ENCODE measurements around the gene WWOX. TPM values are rescaled to one million over a fixed set of nuclear protein-coding genes. Genes with fewer than 3 reads are reported as not detected.

Gene WWOX
- polyA plus RNA-seq, 1 donor (not counting 4 experiments of a cell fraction or from before 2014, with no cell fraction given) = 5.1 TPM

DNA sequence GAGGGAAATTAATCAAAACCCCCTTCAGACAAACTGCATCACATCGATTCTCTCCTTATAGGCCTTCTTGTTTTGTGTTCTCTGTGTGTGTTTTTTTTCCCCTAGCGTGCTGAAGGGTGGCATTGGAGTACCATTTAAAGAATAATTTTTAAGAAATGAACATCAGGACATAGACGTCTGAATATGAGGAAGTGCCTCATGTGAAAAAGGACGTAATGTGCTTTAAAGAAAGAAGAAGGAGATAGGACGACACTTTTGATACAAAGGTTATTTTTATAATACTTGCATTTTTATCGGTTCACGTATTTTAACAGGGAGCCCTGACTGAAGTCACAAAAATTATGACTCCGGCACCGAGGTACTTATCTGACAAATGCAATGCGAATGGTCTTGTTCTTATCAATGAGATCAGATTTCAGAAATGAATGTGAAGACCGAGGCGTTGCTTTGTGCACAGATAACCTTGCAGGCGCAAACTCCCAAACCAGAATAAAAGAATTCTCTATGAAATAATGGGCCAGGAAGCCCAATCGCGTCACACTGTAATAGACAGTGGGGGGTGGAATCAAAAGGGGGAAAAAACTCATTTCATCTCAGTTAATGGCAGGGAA lies 894.8 kb downstream of the WWOX start:
- Histone ChIP-seq H2AFZ (ENCODE audit: control insufficient read depth, low read length) (no peak overlapping the region), H3K36me3 (ENCODE audit: control insufficient read depth in 2 of 2, extremely low read depth in 1 of 2, insufficient read depth in 2 of 2, low read length in 2 of 2) (no peaks in the 10 kb centered on the region), H3K27ac (ENCODE audit: control insufficient read depth, insufficient read depth, low read length) (no peak overlapping the region), H3K9ac (ENCODE audit: control insufficient read depth, extremely low read depth, insufficient read depth, low read length) (no peak overlapping the region), H4K20me1 (ENCODE audit: control insufficient read depth, extremely low read depth, insufficient read depth, low read length) (no peaks in the 10 kb centered on the region), H3K79me2 (ENCODE audit: control insufficient read depth, insufficient read depth, low read length) (no peaks in the 10 kb centered on the region), H3K4me3 (ENCODE audit: control insufficient read depth in 2 of 3, extremely low read depth in 1 of 3, insufficient read depth in 2 of 3, low read depth in 1 of 3, low read length in 3 of 3) (no peak overlapping the region), H3K27me3 (ENCODE audit: control insufficient read depth, extremely low read depth, insufficient read depth, low read length) (no peaks in the 10 kb centered on the region), H3K4me1 (ENCODE audit: control insufficient read depth, extremely low read depth, insufficient read depth, low read length) (no peaks in the 10 kb centered on the region), H3K9me1 (ENCODE audit: control insufficient read depth, extremely low read depth, insufficient read depth, low read length) (no peaks in the 10 kb centered on the region), H3K9me3 (ENCODE audit: control insufficient read depth, low read depth, low read length) (no peaks in the 10 kb centered on the region), H3K4me2 (ENCODE audit: control insufficient read depth, extremely low read depth, insufficient read depth, low read depth, low read length) (no peak overlapping the region)
- dilution Hi-C loops (cut with MboI; ENCODE audit: extremely low pct_ligation_motif_present, low sequenced_read_pairs) = no loop called here
- DNase-seq (ENCODE audit: low read depth, low spot score) (no peak), FAIRE-seq (no peak)
- TF ChIP-seq EZH2 (IDR thresholded peaks at IDR 0.05; ENCODE audit: low read length) = no peak
- TF ChIP-seq, protein P1, sequence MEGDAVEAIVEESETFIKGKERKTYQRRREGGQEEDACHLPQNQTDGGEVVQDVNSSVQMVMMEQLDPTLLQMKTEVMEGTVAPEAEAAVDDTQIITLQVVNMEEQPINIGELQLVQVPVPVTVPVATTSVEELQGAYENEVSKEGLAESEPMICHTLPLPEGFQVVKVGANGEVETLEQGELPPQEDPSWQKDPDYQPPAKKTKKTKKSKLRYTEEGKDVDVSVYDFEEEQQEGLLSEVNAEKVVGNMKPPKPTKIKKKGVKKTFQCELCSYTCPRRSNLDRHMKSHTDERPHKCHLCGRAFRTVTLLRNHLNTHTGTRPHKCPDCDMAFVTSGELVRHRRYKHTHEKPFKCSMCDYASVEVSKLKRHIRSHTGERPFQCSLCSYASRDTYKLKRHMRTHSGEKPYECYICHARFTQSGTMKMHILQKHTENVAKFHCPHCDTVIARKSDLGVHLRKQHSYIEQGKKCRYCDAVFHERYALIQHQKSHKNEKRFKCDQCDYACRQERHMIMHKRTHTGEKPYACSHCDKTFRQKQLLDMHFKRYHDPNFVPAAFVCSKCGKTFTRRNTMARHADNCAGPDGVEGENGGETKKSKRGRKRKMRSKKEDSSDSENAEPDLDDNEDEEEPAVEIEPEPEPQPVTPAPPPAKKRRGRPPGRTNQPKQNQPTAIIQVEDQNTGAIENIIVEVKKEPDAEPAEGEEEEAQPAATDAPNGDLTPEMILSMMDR (optimal IDR thresholded peaks at IDR 0.05 in 1 of 3, IDR thresholded peaks at IDR 0.05 in 1 of 3, conservative IDR thresholded peaks at IDR 0.05 in 1 of 3; ENCODE audit: extremely low read depth in 1 of 3, insufficient read depth in 2 of 3, low read length in 3 of 3) = no peak

DNA sequence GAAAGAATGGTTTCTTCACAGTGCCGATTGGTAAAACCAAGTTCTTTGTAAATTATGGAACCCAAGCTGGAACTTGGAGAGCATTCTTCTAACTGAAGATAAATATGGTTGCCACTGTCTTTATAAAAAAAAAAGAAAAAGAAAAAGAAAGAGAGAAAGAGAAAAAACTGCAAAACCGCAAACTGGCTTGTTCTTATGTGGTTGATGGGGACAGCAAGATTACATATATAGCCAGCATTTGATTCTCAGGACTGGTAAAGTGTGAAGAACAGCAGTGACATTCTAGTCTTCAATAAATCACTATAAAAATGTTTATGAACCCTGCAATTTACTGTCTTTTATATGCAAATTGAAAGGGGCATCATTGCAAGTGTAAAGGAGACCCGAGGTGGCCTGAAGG lies 896.0 kb downstream of the WWOX start:
- dilution Hi-C loops (cut with MboI; ENCODE audit: extremely low pct_ligation_motif_present, low sequenced_read_pairs) = no loop called here
- no peaks in the 10 kb centered on the region for H3K4me1 ChIP-seq (ENCODE audit: control insufficient read depth, extremely low read depth, insufficient read depth, low read length)

More for the DNA sequence above, 896.0 kb downstream of the WWOX start:
- no peaks in the 10 kb centered on the region for H3K9me1 ChIP-seq (ENCODE audit: control insufficient read depth, extremely low read depth, insufficient read depth, low read length)
- H3K27me3 ChIP-seq (ENCODE audit: control insufficient read depth, extremely low read depth, insufficient read depth, low read length) = peaks cover 3% of the 10 kb centered on the region
- no peaks in the 10 kb centered on the region for H3K79me2 ChIP-seq (ENCODE audit: control insufficient read depth, insufficient read depth, low read length)
- no peak overlapping the region for H3K4me3 ChIP-seq (ENCODE audit: control insufficient read depth in 2 of 3, extremely low read depth in 1 of 3, insufficient read depth in 2 of 3, low read depth in 1 of 3, low read length in 3 of 3)
- no peak for TF ChIP-seq EZH2 (IDR thresholded peaks at IDR 0.05; ENCODE audit: low read length)
- TF ChIP-seq, protein P1 (optimal IDR thresholded peaks at IDR 0.05 in 1 of 3, IDR thresholded peaks at IDR 0.05 in 1 of 3, conservative IDR thresholded peaks at IDR 0.05 in 1 of 3; ENCODE audit: extremely low read depth in 1 of 3, insufficient read depth in 2 of 3, low read length in 3 of 3) = no peak
- no peak overlapping the region for H2AFZ ChIP-seq (ENCODE audit: control insufficient read depth, low read length)
- H3K9ac ChIP-seq (ENCODE audit: control insufficient read depth, extremely low read depth, insufficient read depth, low read length) = no peak overlapping the region
- DNase-seq (ENCODE audit: low read depth, low spot score) (no peak), FAIRE-seq (no peak)
- H3K36me3 ChIP-seq (ENCODE audit: control insufficient read depth in 2 of 2, extremely low read depth in 1 of 2, insufficient read depth in 2 of 2, low read length in 2 of 2) = no peaks in the 10 kb centered on the region
- H3K27ac ChIP-seq (ENCODE audit: control insufficient read depth, insufficient read depth, low read length) = no peak overlapping the region
- H3K9me3 ChIP-seq (ENCODE audit: control insufficient read depth, low read depth, low read length) = no peaks in the 10 kb centered on the region
- no peak overlapping the region for H3K4me2 ChIP-seq (ENCODE audit: control insufficient read depth, extremely low read depth, insufficient read depth, low read depth, low read length)
- H4K20me1 ChIP-seq (ENCODE audit: control insufficient read depth, extremely low read depth, insufficient read depth, low read length) = no peaks in the 10 kb centered on the region

Data from keratinocyte (primary cell).